Measurements from ENCODE around the gene SYPL1. TPM values are rescaled to one million over a fixed set of nuclear protein-coding genes. Genes with fewer than 3 reads are reported as not detected.

SYPL1 gene
- total RNA-seq, 6 donors from 2014 or later: 24.1 to 100.0 (median 71.7) TPM

DNA sequence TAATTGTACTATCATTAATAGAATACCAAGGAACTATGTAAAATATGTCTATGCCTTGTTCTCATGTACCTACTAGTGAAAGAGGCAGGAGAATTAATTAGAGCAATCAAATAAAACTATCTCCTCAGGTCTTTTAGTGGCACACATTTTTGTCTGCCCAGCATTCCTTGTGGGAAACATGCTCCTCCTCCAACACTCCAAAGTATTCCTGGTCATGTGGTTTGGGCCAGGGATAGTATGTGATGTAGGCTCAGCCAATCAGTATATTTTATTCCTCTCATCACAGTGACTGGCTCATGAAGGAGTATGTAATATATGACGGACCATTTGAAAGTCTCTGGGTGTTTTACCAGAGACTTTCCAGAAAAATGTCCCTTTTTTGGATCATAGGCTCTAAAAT, 16.7 kb upstream of the SYPL1 start:
- H3K9me3 ChIP-seq: no peaks in the 10 kb centered on the region
- no peak for TF ChIP-seq POLR2AphosphoS5 (IDR thresholded peaks at IDR 0.05)
- TF ChIP-seq, protein P1, sequence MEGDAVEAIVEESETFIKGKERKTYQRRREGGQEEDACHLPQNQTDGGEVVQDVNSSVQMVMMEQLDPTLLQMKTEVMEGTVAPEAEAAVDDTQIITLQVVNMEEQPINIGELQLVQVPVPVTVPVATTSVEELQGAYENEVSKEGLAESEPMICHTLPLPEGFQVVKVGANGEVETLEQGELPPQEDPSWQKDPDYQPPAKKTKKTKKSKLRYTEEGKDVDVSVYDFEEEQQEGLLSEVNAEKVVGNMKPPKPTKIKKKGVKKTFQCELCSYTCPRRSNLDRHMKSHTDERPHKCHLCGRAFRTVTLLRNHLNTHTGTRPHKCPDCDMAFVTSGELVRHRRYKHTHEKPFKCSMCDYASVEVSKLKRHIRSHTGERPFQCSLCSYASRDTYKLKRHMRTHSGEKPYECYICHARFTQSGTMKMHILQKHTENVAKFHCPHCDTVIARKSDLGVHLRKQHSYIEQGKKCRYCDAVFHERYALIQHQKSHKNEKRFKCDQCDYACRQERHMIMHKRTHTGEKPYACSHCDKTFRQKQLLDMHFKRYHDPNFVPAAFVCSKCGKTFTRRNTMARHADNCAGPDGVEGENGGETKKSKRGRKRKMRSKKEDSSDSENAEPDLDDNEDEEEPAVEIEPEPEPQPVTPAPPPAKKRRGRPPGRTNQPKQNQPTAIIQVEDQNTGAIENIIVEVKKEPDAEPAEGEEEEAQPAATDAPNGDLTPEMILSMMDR (IDR thresholded peaks at IDR 0.05): no peak
- TF ChIP-seq POLR2A (IDR thresholded peaks at IDR 0.05): no peak
- TF ChIP-seq EP300 (IDR thresholded peaks at IDR 0.05): no peak
- no peaks in the 10 kb centered on the region for H3K27me3 ChIP-seq

GRCh38 chr7:106127984-106128780, 16.1 kb upstream of the SYPL1 start:
- DNase-seq (no peak), ATAC-seq (ENCODE audit: low FRiP score in 2 of 2) (no peak)
- no peak overlapping the region for H3K27ac ChIP-seq
- no peaks in the 10 kb centered on the region for H3K9me3 ChIP-seq
- TF ChIP-seq POLR2AphosphoS5 (IDR thresholded peaks at IDR 0.05): no peak
- TF ChIP-seq EP300 (IDR thresholded peaks at IDR 0.05): no peak
- no peak for TF ChIP-seq POLR2A (IDR thresholded peaks at IDR 0.05)
- TF ChIP-seq, protein P1 (IDR thresholded peaks at IDR 0.05): no peak
- H3K36me3 ChIP-seq: no peaks in the 10 kb centered on the region
- no peaks in the 10 kb centered on the region for H3K27me3 ChIP-seq
- H3K4me3 ChIP-seq: no peak overlapping the region
- WGBS, 2 donors: 84 to 85% methylated on average over 5 of the region's 5 CpGs
- peaks cover 0 to 5% (median 0%) of the 10 kb centered on the region in 4 donors for H3K4me1 ChIP-seq

More for the DNA sequence above, 16.7 kb upstream of the SYPL1 start:
- H3K4me1 ChIP-seq: peaks cover 0 to 5% (median 0%) of the 10 kb centered on the region in 4 donors
- H3K36me3 ChIP-seq: no peaks in the 10 kb centered on the region
- no peak overlapping the region for H3K4me3 ChIP-seq
- 78 to 90% methylated on average over 1 of the region's 1 CpG for WGBS, 2 donors
- ATAC-seq (ENCODE audit: low FRiP score in 2 of 2) (no peak), DNase-seq (no peak)
- no peak overlapping the region for H3K27ac ChIP-seq

DNA sequence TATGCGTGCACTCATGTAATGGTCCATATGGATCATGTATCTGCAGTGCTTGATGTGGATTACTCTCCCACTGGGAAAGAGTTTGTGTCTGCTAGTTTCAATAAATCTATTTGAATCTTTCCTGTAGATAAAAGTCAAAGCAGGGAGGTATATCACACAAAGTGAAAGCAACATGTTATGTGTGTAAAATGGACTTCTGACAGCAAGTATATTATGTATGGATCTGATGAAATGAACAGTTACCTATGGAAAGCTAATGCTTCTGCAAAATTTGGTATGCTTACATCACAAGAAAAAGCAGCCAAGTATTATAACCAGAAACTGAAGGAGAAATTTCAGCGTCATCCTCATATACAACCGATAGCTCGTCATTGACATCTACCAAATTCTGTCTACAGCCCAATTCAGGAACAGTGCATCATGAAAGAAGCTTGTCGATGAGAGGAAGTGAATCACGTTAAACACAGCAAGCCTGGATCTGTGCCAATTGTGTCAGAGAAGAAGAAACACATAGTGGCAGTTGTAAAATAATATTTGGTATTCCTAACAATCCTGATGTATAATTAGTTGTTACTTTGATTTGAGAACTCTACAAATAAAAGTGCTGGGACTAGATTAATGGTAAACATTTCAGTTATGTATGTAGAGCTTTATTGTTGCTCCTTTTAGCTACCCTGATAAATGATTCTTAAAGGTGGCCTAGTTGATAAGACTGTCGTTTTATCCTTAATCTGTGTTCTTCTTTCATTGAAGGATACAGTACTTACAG, 14.2 kb upstream of the SYPL1 start:
- Histone ChIP-seq H3K4me3 (no peak overlapping the region), H3K4me1 (peaks cover 0 to 5% (median 0%) of the 10 kb centered on the region in 4 donors), H3K27ac (no peak overlapping the region), H3K27me3 (no peaks in the 10 kb centered on the region), H3K9me3 (no peaks in the 10 kb centered on the region), H3K36me3 (no peaks in the 10 kb centered on the region)
- TF ChIP-seq EP300 (IDR thresholded peaks at IDR 0.05) (no peak), POLR2A (IDR thresholded peaks at IDR 0.05) (no peak), POLR2AphosphoS5 (IDR thresholded peaks at IDR 0.05) (no peak)
- TF ChIP-seq, protein P1 (IDR thresholded peaks at IDR 0.05): no peak
- peak in 1 of 2 donors; percentile 46 for DNase-seq
- WGBS, 2 donors: 36 to 43% methylated on average over 7 of the region's 7 CpGs
- ATAC-seq (ENCODE audit: low FRiP score in 2 of 2): peak in 1 of 2 donors; percentile 61

- H3K36me3 ChIP-seq: no peaks in the 10 kb centered on the region
- TF ChIP-seq POLR2A (IDR thresholded peaks at IDR 0.05) (no peak), EP300 (IDR thresholded peaks at IDR 0.05) (no peak), POLR2AphosphoS5 (IDR thresholded peaks at IDR 0.05) (no peak)
- TF ChIP-seq, protein P1 (IDR thresholded peaks at IDR 0.05): no peak
- H3K27me3 ChIP-seq: no peaks in the 10 kb centered on the region
- WGBS, 2 donors: 87 to 88% methylated on average over 4 of the region's 4 CpGs
- no peak for DNase-seq
- H3K4me1 ChIP-seq: peaks cover 0 to 5% (median 0%) of the 10 kb centered on the region in 4 donors
- no peaks in the 10 kb centered on the region for H3K9me3 ChIP-seq
- H3K27ac ChIP-seq: no peak overlapping the region
- no peak overlapping the region for H3K4me3 ChIP-seq
- no peak for ATAC-seq (ENCODE audit: low FRiP score in 2 of 2)
These were observed 13.3 kb upstream of the SYPL1 start for GRCh38 chr7:106125417-106125816.

All from upper lobe of left lung (tissue), 6 donors.